GM23338 (cell line): Measurements from ENCODE around the gene USP8.

ENCODE experiments used
- CREB1 ChIP-seq: fragments of 250-450 bp; sonication (Bioruptor Pico); IDR thresholded peaks from 2 replicates; pipeline ENCODE4 v1.5.0; 2020; ENCODE audit warnings: low read depth, mild to moderate bottlenecking, moderate library complexity
- CTCF ChIP-seq, 2 experiments: fragments of 200-600 bp in 1 of 2; sonication (generic) in 1 of 2; conservative IDR thresholded peaks; 2 replicates each; pipeline versions ENCODE4 v1.5.1 to v1.6.1; 2016 to 2017; ENCODE audit warnings: antibody characterized with exemption in 2 of 2, low read depth in 2 of 2, mild to moderate bottlenecking in 2 of 2, moderate library complexity in 1 of 2
- EZH2 ChIP-seq: fragments of 200-600 bp; sonication (generic); IDR thresholded peaks from one replicate; pipeline ENCODE4 v1.8.0; 2017; ENCODE audit warnings: antibody characterized with exemption, mild to moderate bottlenecking, low read depth; ENCODE audit not compliant: unreplicated experiment
- EZH2phosphoT487 ChIP-seq: fragments of 200-600 bp; sonication (generic); IDR thresholded peaks from one replicate; pipeline ENCODE4 v1.8.1; 2018; ENCODE audit warnings: antibody characterized with exemption; ENCODE audit not compliant: unreplicated experiment
- JUNB ChIP-seq: IDR thresholded peaks from one replicate; pipeline ENCODE4 v1.6.1; 2016; ENCODE audit warnings: antibody characterized with exemption; ENCODE audit not compliant: unreplicated experiment
- NANOG ChIP-seq: IDR thresholded peaks from 2 replicates; pipeline ENCODE4 v1.6.1; 2016; ENCODE audit warnings: antibody characterized with exemption, borderline replicate concordance
- POLR2AphosphoS5 ChIP-seq: IDR thresholded peaks from 2 replicates; pipeline ENCODE4 v1.6.1; 2016; ENCODE audit warnings: antibody characterized with exemption, low read depth
- REST ChIP-seq: IDR thresholded peaks from one replicate; pipeline ENCODE4 v1.6.1; 2018; ENCODE audit warnings: antibody characterized with exemption; ENCODE audit not compliant: unreplicated experiment
- ZNF331 ChIP-seq: fragments of 250-450 bp; sonication (Bioruptor Pico); IDR thresholded peaks from 2 replicates; pipeline ENCODE4 v1.5.0; 2020; ENCODE audit warnings: low read depth, mild to moderate bottlenecking, moderate library complexity

- TF ChIP-seq CTCF (conservative IDR thresholded peaks at IDR 0.05; ENCODE audit: low read depth in 2 of 2): no peak
- TF ChIP-seq EZH2: no peak
- TF ChIP-seq REST: no peak
- TF ChIP-seq EZH2phosphoT487: no peak
- no peak for TF ChIP-seq POLR2AphosphoS5
- no peak for TF ChIP-seq JUNB
- TF ChIP-seq CREB1 (CRISPR knock-in tag): no peak
- TF ChIP-seq ZNF331 (CRISPR knock-in tag): no peak
- TF ChIP-seq NANOG: no peak
These were observed 28.7 kb downstream of the USP8 start for GRCh38 chr15:50452927-50453326.
